Kidney (tissue), 14 donors: ENCODE results near the gene SIDT1. TPM values are rescaled to one million over a fixed set of nuclear protein-coding genes. Genes with fewer than 3 reads are reported as not detected.

Experiments used
- DNase-seq, 5 donors: peaks; one replicate each; pipeline ENCODE4 v3.0.0-alpha.2; 2013 to 2020
- FAIRE-seq: peaks from 2 replicates; lab custom pipeline; 2012; peaks lifted over from hg19 to GRCh38; lab: Jason Lieb, UNC
- H3K27ac ChIP-seq, 2 donors: one replicate each; pipeline ENCODE4 v1.7.0; 2013; ENCODE audit warnings: low read depth in 2 of 2, low read length in 2 of 2, inconsistent platforms in 1 of 2
- H3K27me3 ChIP-seq: one replicate; pipeline ENCODE4 v1.7.1; 2013; ENCODE audit warnings: low read length, inconsistent platforms; ENCODE audit not compliant: control insufficient read depth, insufficient read depth
- H3K36me3 ChIP-seq, 3 donors: one replicate each; pipeline versions ENCODE4 v1.7.0 to v1.7.1; 2013; ENCODE audit warnings: low read length in 3 of 3, control low read depth in 1 of 3, inconsistent platforms in 1 of 3; ENCODE audit not compliant: insufficient read depth in 3 of 3, control insufficient read depth in 2 of 3
- H3K4me1 ChIP-seq, 3 donors: one replicate each; pipeline versions ENCODE4 v1.7.0 to v1.7.1; 2013; ENCODE audit warnings: low read length in 3 of 3, inconsistent platforms in 1 of 3, low read depth in 1 of 3; ENCODE audit not compliant: control insufficient read depth in 2 of 3, insufficient read depth in 2 of 3
- H3K4me3 ChIP-seq, 3 donors: one replicate each; pipeline versions ENCODE4 v1.7.0 to v1.8.1; 2013; ENCODE audit warnings: low read length in 3 of 3, control low read depth in 1 of 3, inconsistent platforms in 1 of 3
- H3K9ac ChIP-seq, 3 donors: one replicate each; pipeline versions ENCODE4 v1.7.0 to v1.7.1; 2013; ENCODE audit warnings: low read length in 3 of 3, control low read depth in 1 of 3, inconsistent platforms in 1 of 3
- H3K9me3 ChIP-seq, 3 donors: one replicate each; pipeline versions ENCODE4 v1.7.0 to v1.7.1; 2013; ENCODE audit warnings: low read length in 3 of 3, control low read depth in 1 of 3, inconsistent platforms in 1 of 3; ENCODE audit not compliant: control insufficient read depth in 2 of 3, insufficient read depth in 1 of 3
- intact Hi-C: fragments of 100-400 bp; cut with DNase I; formaldehyde crosslinking; loops from one replicate; pipeline ENCODE4 v1.11.1; 2022
- microRNA-seq: library from miRNA; unstranded; fragments of <30 nt; microRNA quantifications from one replicate; pipeline ENCODE4 v1.2.0, GENCODE V29; 2020
- polyA plus RNA-seq: library from polyadenylated mRNA; stranded (reverse); fragments of 350-450 nt; fragmentation: Illumina TruSeq; extraction: RNeasy Lipid Tissue Mini Kit (QIAGEN cat#74804); gene quantifications from one replicate; pipeline ENCODE4 v1.2.3, GENCODE V29; 2014; ENCODE audit warnings: low read depth, low replicate concordance; ENCODE audit not compliant: insufficient read depth
- total RNA-seq: library from RNA; stranded (reverse); fragmentation: NEBNext Ultra II Directional; extraction: Animal tissue kit (Norgen Biotek cat#: 25700); gene quantifications from one replicate; pipeline ENCODE4 v1.2.1, GENCODE V29; 2021
- TF ChIP-seq, protein P1 (sequence below): IDR thresholded peaks from 3 replicates; pipeline ENCODE4 v1.5.1; 2012; ENCODE audit warnings: mild to moderate bottlenecking, moderate library complexity, borderline replicate concordance; ENCODE audit not compliant: insufficient read depth; ENCODE audit errors: extremely low read depth
- donor health status: control.
- donor health status: control.
- donor health status: control.
- donor health status: control.
- donor health status: control.
- donor health status: DM: yes; HTN: yes; CAD: no.
- donor health status: Normal renal cell carcinoma (clear cell type).

The SIDT1 gene
- total and polyA plus RNA-seq, 2 donors from 2014 or later, result 0.92 to 4.9 TPM

GRCh38 chr3:113677737-113678136 is 145.4 kb downstream of the SIDT1 start:
- intact Hi-C loops, result no loop called here
- TF ChIP-seq, protein P1, sequence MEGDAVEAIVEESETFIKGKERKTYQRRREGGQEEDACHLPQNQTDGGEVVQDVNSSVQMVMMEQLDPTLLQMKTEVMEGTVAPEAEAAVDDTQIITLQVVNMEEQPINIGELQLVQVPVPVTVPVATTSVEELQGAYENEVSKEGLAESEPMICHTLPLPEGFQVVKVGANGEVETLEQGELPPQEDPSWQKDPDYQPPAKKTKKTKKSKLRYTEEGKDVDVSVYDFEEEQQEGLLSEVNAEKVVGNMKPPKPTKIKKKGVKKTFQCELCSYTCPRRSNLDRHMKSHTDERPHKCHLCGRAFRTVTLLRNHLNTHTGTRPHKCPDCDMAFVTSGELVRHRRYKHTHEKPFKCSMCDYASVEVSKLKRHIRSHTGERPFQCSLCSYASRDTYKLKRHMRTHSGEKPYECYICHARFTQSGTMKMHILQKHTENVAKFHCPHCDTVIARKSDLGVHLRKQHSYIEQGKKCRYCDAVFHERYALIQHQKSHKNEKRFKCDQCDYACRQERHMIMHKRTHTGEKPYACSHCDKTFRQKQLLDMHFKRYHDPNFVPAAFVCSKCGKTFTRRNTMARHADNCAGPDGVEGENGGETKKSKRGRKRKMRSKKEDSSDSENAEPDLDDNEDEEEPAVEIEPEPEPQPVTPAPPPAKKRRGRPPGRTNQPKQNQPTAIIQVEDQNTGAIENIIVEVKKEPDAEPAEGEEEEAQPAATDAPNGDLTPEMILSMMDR, result no peak
- Histone ChIP-seq H3K36me3 (peaks cover 0 to 8% (median 7%) of the 10 kb centered on the region in 3 donors), H3K4me1 (no peaks in the 10 kb centered on the region), H3K4me3 (no peak overlapping the region), H3K9ac (no peak overlapping the region), H3K9me3 (no peaks in the 10 kb centered on the region), H3K27me3 (no peaks in the 10 kb centered on the region), H3K27ac (peak overlapping the region in 1 of 2 donors; percentile 27)
- DNase-seq, result no peak
- no peak for FAIRE-seq

DNA sequence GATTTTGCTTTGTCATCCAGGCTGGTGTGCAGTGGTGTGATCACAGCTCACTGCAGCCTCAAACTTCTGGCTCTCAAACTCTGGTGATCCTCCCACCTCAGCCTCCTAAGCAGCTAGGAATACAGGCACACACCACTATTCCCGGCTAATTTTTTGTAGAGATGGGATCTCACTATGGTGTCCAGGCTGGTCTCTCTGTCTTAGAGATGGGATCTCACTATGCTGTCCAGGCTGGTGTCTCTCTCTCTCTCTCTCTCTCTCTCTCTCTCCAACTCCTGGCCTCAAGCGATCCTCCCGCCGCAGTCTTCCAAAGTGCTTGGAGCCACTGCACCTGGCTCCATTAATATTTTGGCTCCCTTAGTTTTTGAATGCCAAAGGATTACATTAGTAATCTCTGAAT is 146.4 kb downstream of the SIDT1 start:
- H3K4me3 ChIP-seq, result no peak overlapping the region
- H3K27me3 ChIP-seq, result no peaks in the 10 kb centered on the region
- TF ChIP-seq, protein P1, result no peak
- intact Hi-C loops, result no loop called here
- no peak overlapping the region for H3K9ac ChIP-seq
- no peak overlapping the region for H3K27ac ChIP-seq
- DNase-seq, result no peak
- no peaks in the 10 kb centered on the region for H3K9me3 ChIP-seq
- peaks cover 0 to 5% (median 2%) of the 10 kb centered on the region in 3 donors for H3K36me3 ChIP-seq
- no peaks in the 10 kb centered on the region for H3K4me1 ChIP-seq
- FAIRE-seq, result no peak

Small RNA genes lying within 50 kb of the gene (microRNA-seq; reads per million reads assigned to microRNA genes)
- gene MIR4446, result not detected

Other genes with a start within 250 kb of the SIDT1 start
- 11.0 TPM for gene CFAP44, start 91.1 kb upstream of the SIDT1 start, total RNA-seq
- 2.8 TPM for gene CFAP44, start 91.1 kb upstream of the SIDT1 start, polyA plus RNA-seq
- 16.7 TPM for gene SPICE1, start 17.4 kb upstream of the SIDT1 start, total RNA-seq
- 4.3 TPM for gene SPICE1, start 17.4 kb upstream of the SIDT1 start, polyA plus RNA-seq
- gene USF3, start 164.1 kb downstream of the SIDT1 start, total RNA-seq, result 21.3 TPM
- gene USF3, start 164.1 kb downstream of the SIDT1 start, polyA plus RNA-seq, result 6.5 TPM
- gene NAA50, start 213.7 kb downstream of the SIDT1 start, total RNA-seq, result 101 TPM
- gene NAA50, start 213.7 kb downstream of the SIDT1 start, polyA plus RNA-seq, result 45.4 TPM
- 172 TPM for gene ATP6V1A, start 214.5 kb downstream of the SIDT1 start, total RNA-seq
- gene ATP6V1A, start 214.5 kb downstream of the SIDT1 start, polyA plus RNA-seq, result 87.1 TPM